ENCODE data around the gene PCNX4.

- no peak for TF ChIP-seq CTCF (conservative IDR thresholded peaks at IDR 0.05)
- TF ChIP-seq EZH2 (IDR thresholded peaks at IDR 0.05; ENCODE audit: low read depth), result no peak
These were observed 24.5 kb downstream of the PCNX4 start for GRCh38 chr14:60116181-60116580.

Measured in PC-9 (cell line).